Panc1 (cell line): ENCODE results near the gene NFATC4. TPM values are rescaled to one million over a fixed set of nuclear protein-coding genes. Genes with fewer than 3 reads are reported as not detected.
"Not testable (repeated sequence)": the region's sequence is repeated elsewhere in the genome, so short reads cannot be mapped to it uniquely, and the experiment has no call there.

ENCODE experiments used
- ATAC-seq: fragments of 200-7000 bp; cut with Tn5 transposase; 2 replicates; pipeline ENCODE4 v1.9.1; 2020; ENCODE audit warnings: mild to moderate bottlenecking, moderate library complexity
- BruUV-seq: library from RNA; stranded (reverse); fragments of 400-500 nt; replicated peaks from 2 replicates; lab custom pipeline; 2021; lab: Mats Ljungman, UMichigan
- CTCF ChIA-PET: fragments of 300-600 bp; sonication (Branson Sonifier 250); formaldehyde crosslinking; loops from one replicate; lab custom pipeline; 2022; ENCODE audit warnings: antibody characterized with exemption; lab: Charles Lee
- POLR2A ChIA-PET: fragments of 300-600 bp; sonication (Branson Sonifier 250); formaldehyde crosslinking; loops from one replicate; lab custom pipeline; 2022; ENCODE audit warnings: antibody characterized with exemption; lab: Charles Lee
- DNase-seq: peaks from one replicate; pipeline ENCODE4 v3.0.0-alpha.2; 2010; ENCODE audit warnings: low read depth, low spot score
- H3K27ac ChIP-seq: 2 replicates; pipeline ENCODE4 v1.5.1; 2011; ENCODE audit warnings: mild to moderate bottlenecking, low read length, inconsistent platforms
- H3K27me3 ChIP-seq: fragments of 200-500 bp; sonication (Bioruptor generic); 2 replicates; pipeline ENCODE4 v1.6.0; 2014; ENCODE audit warnings: low read length, inconsistent platforms; ENCODE audit not compliant: control insufficient read depth, insufficient read depth
- H3K36me3 ChIP-seq: fragments of 200-500 bp; sonication (Bioruptor generic); 2 replicates; pipeline ENCODE4 v1.5.1; 2014; ENCODE audit warnings: inconsistent platforms, mild to moderate bottlenecking, low read length, moderate library complexity; ENCODE audit not compliant: control insufficient read depth, insufficient read depth
- H3K4me1 ChIP-seq: 2 replicates; pipeline ENCODE4 v1.5.1; 2011; ENCODE audit warnings: inconsistent platforms, mild to moderate bottlenecking, low read length, moderate library complexity; ENCODE audit not compliant: control insufficient read depth, insufficient read depth
- H3K4me3 ChIP-seq, 2 experiments: 2 replicates each; pipeline ENCODE4 v1.5.1; 2011 to 2012; ENCODE audit warnings: low read depth in 2 of 2, low read length in 2 of 2, mild to moderate bottlenecking in 2 of 2, inconsistent platforms in 1 of 2, moderate library complexity in 1 of 2
- H3K9me3 ChIP-seq: fragments of 200-500 bp; sonication (Bioruptor generic); 2 replicates; pipeline ENCODE4 v1.5.1; 2014; ENCODE audit warnings: low read depth, mild to moderate bottlenecking, inconsistent platforms, low read length, moderate library complexity; ENCODE audit not compliant: control insufficient read depth, insufficient read depth
- POLR2AphosphoS5 ChIP-seq: IDR thresholded peaks from 2 replicates; pipeline ENCODE4 v1.6.1; 2012; ENCODE audit warnings: mild to moderate bottlenecking, low read depth, low read length, moderate library complexity
- SIN3A ChIP-seq: IDR thresholded peaks from 2 replicates; pipeline ENCODE4 v1.6.1; 2012; ENCODE audit warnings: low read depth, mild to moderate bottlenecking, low read length, moderate library complexity, borderline replicate concordance; ENCODE audit not compliant: insufficient read depth
- TCF7L2 ChIP-seq: IDR thresholded peaks from 2 replicates; pipeline ENCODE4 v1.6.1; 2011; ENCODE audit warnings: mild to moderate bottlenecking, low read depth, low read length, inconsistent platforms
- in situ Hi-C: cut with HindIII; loops from 2 replicates; pipeline ENCODE4 v1.10.0; 2016; ENCODE audit warnings: low sequenced_read_pairs, low pct_unique_long_range_greater_than_20kb
- intact Hi-C: fragments of 100-400 bp; cut with micrococcal nuclease; formaldehyde crosslinking; loops from one replicate; pipeline ENCODE4 v1.10.0; 2022; ENCODE audit not compliant: unreplicated experiment
- total RNA-seq: library from RNA; stranded (reverse); gene quantifications from one replicate; pipeline ENCODE4 v1.2.1, GENCODE V29; 2021; ENCODE audit not compliant: unreplicated experiment
- TF ChIP-seq, protein P1 (sequence below), 2 experiments: IDR thresholded peaks; 2 replicates each; pipeline ENCODE4 v1.6.1; 2011 to 2012; ENCODE audit warnings: low read depth in 2 of 2, control low read depth in 1 of 2, low read length in 1 of 2, mild to moderate bottlenecking in 1 of 2, moderate library complexity in 1 of 2; ENCODE audit not compliant: insufficient read depth in 1 of 2
- TF ChIP-seq, protein P2 (sequence below): fragments of 450-650 bp; IDR thresholded peaks from 2 replicates; pipeline ENCODE4 v1.5.1; 2017; ENCODE audit warnings: mild to moderate bottlenecking

Gene NFATC4
- total RNA-seq, 1 experiment from 2014 or later: 0.36 TPM

DNA sequence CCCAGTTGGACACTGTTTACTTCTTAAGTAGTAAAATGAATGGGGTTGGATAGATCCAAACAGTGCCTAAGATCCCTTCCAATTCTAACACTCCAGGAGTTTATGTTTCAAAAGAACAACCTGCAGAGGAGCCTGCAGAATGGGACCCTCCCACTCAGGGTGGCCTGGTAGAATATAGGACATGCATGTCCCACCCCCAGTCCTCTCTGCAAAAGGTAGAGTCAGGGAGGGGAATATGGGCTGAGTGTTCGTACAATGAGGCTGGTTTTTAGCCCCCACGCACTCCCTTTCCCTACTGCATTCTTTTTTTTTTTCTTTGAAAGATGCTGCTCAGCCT is 19.0 kb downstream of the NFATC4 start:
- DNase-seq (no peak), ATAC-seq (no peak)
- Histone ChIP-seq H3K9me3 (no peaks in the 10 kb centered on the region), H3K27ac (no peak overlapping the region), H3K4me1 (no peaks in the 10 kb centered on the region), H3K36me3 (no peaks in the 10 kb centered on the region), H3K4me3 (no peak overlapping the region), H3K27me3 (no peaks in the 10 kb centered on the region)
- no TSS peak for BruUV-seq
- intact Hi-C loops: no loop called here
- in situ Hi-C loops: no loop called here
- CTCF ChIA-PET: interaction anchor here (0.6 kb wide), 1 partner anchor 55 kb away, joined by 3 read pairs; no protein-coding TSS in a partner anchor
- POLR2A ChIA-PET: no interaction called here
- no peak for TF ChIP-seq TCF7L2
- TF ChIP-seq, protein P1, sequence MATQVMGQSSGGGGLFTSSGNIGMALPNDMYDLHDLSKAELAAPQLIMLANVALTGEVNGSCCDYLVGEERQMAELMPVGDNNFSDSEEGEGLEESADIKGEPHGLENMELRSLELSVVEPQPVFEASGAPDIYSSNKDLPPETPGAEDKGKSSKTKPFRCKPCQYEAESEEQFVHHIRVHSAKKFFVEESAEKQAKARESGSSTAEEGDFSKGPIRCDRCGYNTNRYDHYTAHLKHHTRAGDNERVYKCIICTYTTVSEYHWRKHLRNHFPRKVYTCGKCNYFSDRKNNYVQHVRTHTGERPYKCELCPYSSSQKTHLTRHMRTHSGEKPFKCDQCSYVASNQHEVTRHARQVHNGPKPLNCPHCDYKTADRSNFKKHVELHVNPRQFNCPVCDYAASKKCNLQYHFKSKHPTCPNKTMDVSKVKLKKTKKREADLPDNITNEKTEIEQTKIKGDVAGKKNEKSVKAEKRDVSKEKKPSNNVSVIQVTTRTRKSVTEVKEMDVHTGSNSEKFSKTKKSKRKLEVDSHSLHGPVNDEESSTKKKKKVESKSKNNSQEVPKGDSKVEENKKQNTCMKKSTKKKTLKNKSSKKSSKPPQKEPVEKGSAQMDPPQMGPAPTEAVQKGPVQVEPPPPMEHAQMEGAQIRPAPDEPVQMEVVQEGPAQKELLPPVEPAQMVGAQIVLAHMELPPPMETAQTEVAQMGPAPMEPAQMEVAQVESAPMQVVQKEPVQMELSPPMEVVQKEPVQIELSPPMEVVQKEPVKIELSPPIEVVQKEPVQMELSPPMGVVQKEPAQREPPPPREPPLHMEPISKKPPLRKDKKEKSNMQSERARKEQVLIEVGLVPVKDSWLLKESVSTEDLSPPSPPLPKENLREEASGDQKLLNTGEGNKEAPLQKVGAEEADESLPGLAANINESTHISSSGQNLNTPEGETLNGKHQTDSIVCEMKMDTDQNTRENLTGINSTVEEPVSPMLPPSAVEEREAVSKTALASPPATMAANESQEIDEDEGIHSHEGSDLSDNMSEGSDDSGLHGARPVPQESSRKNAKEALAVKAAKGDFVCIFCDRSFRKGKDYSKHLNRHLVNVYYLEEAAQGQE (IDR thresholded peaks at IDR 0.05; ENCODE audit: insufficient read depth in 1 of 2, low read depth in 2 of 2, low read length in 1 of 2): no peak
- TF ChIP-seq POLR2AphosphoS5: no peak
- no peak for TF ChIP-seq SIN3A
- TF ChIP-seq, protein P2, sequence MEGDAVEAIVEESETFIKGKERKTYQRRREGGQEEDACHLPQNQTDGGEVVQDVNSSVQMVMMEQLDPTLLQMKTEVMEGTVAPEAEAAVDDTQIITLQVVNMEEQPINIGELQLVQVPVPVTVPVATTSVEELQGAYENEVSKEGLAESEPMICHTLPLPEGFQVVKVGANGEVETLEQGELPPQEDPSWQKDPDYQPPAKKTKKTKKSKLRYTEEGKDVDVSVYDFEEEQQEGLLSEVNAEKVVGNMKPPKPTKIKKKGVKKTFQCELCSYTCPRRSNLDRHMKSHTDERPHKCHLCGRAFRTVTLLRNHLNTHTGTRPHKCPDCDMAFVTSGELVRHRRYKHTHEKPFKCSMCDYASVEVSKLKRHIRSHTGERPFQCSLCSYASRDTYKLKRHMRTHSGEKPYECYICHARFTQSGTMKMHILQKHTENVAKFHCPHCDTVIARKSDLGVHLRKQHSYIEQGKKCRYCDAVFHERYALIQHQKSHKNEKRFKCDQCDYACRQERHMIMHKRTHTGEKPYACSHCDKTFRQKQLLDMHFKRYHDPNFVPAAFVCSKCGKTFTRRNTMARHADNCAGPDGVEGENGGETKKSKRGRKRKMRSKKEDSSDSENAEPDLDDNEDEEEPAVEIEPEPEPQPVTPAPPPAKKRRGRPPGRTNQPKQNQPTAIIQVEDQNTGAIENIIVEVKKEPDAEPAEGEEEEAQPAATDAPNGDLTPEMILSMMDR: no peak

DNA sequence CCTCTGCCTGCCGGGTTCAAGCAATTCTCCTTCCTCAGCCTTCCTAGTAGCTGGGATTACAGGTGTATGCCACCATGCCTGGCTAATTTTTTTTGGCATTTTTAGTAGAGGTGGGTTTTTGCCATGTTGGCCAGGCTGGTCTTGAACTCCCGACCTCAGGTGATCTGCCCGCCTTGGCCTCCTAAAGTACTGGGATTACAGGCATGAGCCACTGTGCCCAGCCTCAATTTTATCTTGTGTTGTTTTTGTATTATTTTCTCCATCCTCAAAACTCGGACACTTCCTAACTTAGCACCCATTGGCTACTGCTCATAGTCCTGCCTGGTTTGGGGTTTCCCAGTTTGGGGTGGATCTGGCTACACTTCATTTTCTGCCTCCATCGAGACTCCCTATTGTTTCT is 19.6 kb downstream of the NFATC4 start:
- in situ Hi-C loops, H3K27me3 ChIP-seq, H3K4me1 ChIP-seq, H3K36me3 ChIP-seq, H3K9me3 ChIP-seq, intact Hi-C loops, ATAC-seq, POLR2A ChIA-PET, BruUV-seq, DNase-seq, H3K4me3 ChIP-seq, H3K27ac ChIP-seq: not testable (repeated sequence)
- CTCF ChIA-PET: interaction anchor here (0.6 kb wide), 1 partner anchor 55 kb away, joined by 3 read pairs; no protein-coding TSS in a partner anchor

DNA sequence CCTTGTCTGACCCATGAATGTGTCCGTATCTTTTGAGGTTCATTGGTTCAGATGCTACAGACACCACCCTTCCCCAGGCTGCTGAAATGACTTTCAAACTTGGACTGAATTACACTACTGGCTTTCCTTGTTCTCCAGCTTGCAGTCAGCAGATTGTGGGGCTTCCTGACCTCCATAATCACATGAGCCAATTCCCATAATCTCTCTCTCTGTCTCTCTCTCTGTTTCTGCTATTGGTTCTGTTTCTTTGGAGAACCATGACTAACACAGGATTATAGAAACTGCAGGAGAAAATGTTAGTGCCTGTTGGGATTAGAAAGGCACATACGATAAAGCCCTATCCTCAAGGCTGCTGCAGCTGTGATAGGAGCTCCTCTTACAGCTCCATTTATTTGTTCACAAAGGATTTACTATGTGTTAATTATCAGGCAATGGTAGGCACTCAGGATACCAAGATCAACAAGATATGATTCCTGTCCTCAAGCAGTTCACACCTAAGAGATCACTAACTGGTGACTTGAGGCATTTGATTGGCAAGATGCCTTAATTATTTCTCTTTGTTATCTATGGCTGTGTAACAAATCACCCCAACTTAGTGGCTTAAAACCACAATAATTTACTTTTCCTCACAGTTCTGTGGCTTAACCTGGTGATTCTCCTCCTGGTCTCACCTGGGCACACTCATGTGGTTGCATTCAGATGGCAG is 20.6 kb downstream of the NFATC4 start:
- Histone ChIP-seq H3K4me1 (no peaks in the 10 kb centered on the region), H3K36me3 (no peaks in the 10 kb centered on the region), H3K4me3 (no peak overlapping the region), H3K27me3 (peaks cover 2% of the 10 kb centered on the region; the same call in 1 of the 2 replicates), H3K9me3 (no peaks in the 10 kb centered on the region), H3K27ac (no peak overlapping the region)
- ChIA-PET POLR2A (no interaction called here), CTCF (interaction anchor here (0.5 kb wide), 1 partner anchor 47 kb away, joined by 5 read pairs; no protein-coding TSS in a partner anchor)
- intact Hi-C loops (no loop called here), in situ Hi-C loops (no loop called here)
- BruUV-seq: no TSS peak
- DNase-seq (no peak), ATAC-seq (no peak)
- TF ChIP-seq, protein P1 (IDR thresholded peaks at IDR 0.05; ENCODE audit: insufficient read depth in 1 of 2, low read depth in 2 of 2, low read length in 1 of 2): no peak
- TF ChIP-seq, protein P2: no peak
- TF ChIP-seq TCF7L2 (no peak), POLR2AphosphoS5 (no peak), SIN3A (no peak)
